Neural progenitor cell (in vitro differentiated cells): ENCODE results near the gene DNLZ. TPM values are rescaled to one million over a fixed set of nuclear protein-coding genes. Genes with fewer than 3 reads are reported as not detected.

Experiments
- DNase-seq: peaks from one replicate; pipeline ENCODE4 v3.0.0-alpha.2; 2016; ENCODE audit warnings: low spot score
- H2AFZ ChIP-seq: fragments of 200-600 bp; sonication (generic); replicated peaks from 2 replicates; pipeline ENCODE4 v1.6.1; 2016; ENCODE audit warnings: antibody characterized with exemption
- H3F3A ChIP-seq: fragments of 200-600 bp; sonication (generic); 2 replicates; pipeline ENCODE4 v1.6.1; 2016; ENCODE audit warnings: antibody characterized with exemption, low read depth
- H3K27ac ChIP-seq: fragments of 200-600 bp; sonication (generic); 2 replicates; pipeline ENCODE4 v1.5.1; 2016; ENCODE audit warnings: mild to moderate bottlenecking
- H3K27me3 ChIP-seq: fragments of 200-600 bp; sonication (generic); 2 replicates; pipeline ENCODE4 v1.6.1; 2016; ENCODE audit warnings: mild to moderate bottlenecking, moderate library complexity
- H3K36me3 ChIP-seq: fragments of 200-600 bp; sonication (generic); 2 replicates; pipeline ENCODE4 v1.5.1; 2016
- H3K4me1 ChIP-seq: fragments of 200-600 bp; sonication (generic); 2 replicates; pipeline ENCODE4 v1.6.1; 2016; ENCODE audit warnings: mixed run types
- H3K4me2 ChIP-seq: fragments of 200-600 bp; sonication (generic); 2 replicates; pipeline ENCODE4 v1.6.1; 2016
- H3K4me3 ChIP-seq: fragments of 200-600 bp; sonication (generic); 2 replicates; pipeline ENCODE4 v1.5.1; 2016
- H3K79me2 ChIP-seq: fragments of 200-600 bp; sonication (generic); 2 replicates; pipeline ENCODE4 v1.6.1; 2016; ENCODE audit warnings: low read depth
- H3K9ac ChIP-seq: fragments of 200-600 bp; sonication (generic); 2 replicates; pipeline ENCODE4 v1.6.1; 2016
- H3K9me3 ChIP-seq: fragments of 200-600 bp; sonication (generic); 2 replicates; pipeline ENCODE4 v1.5.1; 2016; ENCODE audit warnings: low read depth
- H4K20me1 ChIP-seq: fragments of 200-600 bp; sonication (generic); 2 replicates; pipeline ENCODE4 v1.6.1; 2016; ENCODE audit warnings: low read depth
- H3K27ac Mint-ChIP-seq: 3 replicates; pipeline ENCODE4 v1.8.0; 2021; ENCODE audit warnings: mixed read lengths
- H3K27me3 Mint-ChIP-seq: 2 replicates; pipeline ENCODE4 v1.8.0; 2022; ENCODE audit warnings: low read depth, mild to moderate bottlenecking, inconsistent platforms, moderate library complexity, mixed read lengths; ENCODE audit not compliant: insufficient read depth
- H3K36me3 Mint-ChIP-seq: 3 replicates; pipeline ENCODE4 v1.8.0; 2021; ENCODE audit warnings: mixed read lengths
- H3K4me1 Mint-ChIP-seq: 3 replicates; pipeline ENCODE4 v1.8.0; 2021; ENCODE audit warnings: mixed read lengths
- H3K4me3 Mint-ChIP-seq: 3 replicates; pipeline ENCODE4 v1.8.0; 2021; ENCODE audit warnings: mild to moderate bottlenecking, moderate library complexity, mixed read lengths
- H3K9me3 Mint-ChIP-seq: 3 replicates; pipeline ENCODE4 v1.8.0; 2020; ENCODE audit warnings: mixed read lengths
- EZH2 ChIP-seq: fragments of 200-600 bp; sonication (generic); IDR thresholded peaks from 2 replicates; pipeline ENCODE4 v1.6.1; 2017; ENCODE audit warnings: antibody characterized with exemption, mild to moderate bottlenecking, moderate library complexity
- EZH2phosphoT487 ChIP-seq: fragments of 200-600 bp; sonication (generic); IDR thresholded peaks from 2 replicates; pipeline ENCODE4 v1.6.1; 2017; ENCODE audit warnings: antibody characterized with exemption
- total RNA-seq: library from RNA; depleted of rRNA; stranded (reverse); fragments of >200 nt; gene quantifications from 2 replicates; pipeline ENCODE4 v1.2.3, GENCODE V29; 2015; ENCODE audit warnings: low replicate concordance
- TF ChIP-seq, protein P1 (sequence below): fragments of 200-600 bp; sonication (generic); IDR thresholded peaks from 2 replicates; pipeline ENCODE4 v1.5.1; 2017; ENCODE audit warnings: antibody characterized with exemption, mild to moderate bottlenecking

DNLZ gene
- total RNA-seq, 1 donor from 2014 or later, result 3.4 TPM

GRCh38 chr9:136364942-136365774, 1.6 kb upstream of the DNLZ start:
- H4K20me1 ChIP-seq, result peaks cover 10% of the 10 kb centered on the region
- H3K9ac ChIP-seq, result no peak overlapping the region
- no peaks in the 10 kb centered on the region for H3K27me3 ChIP-seq
- H3K4me2 ChIP-seq, result no peak overlapping the region
- H3K4me1 Mint-ChIP-seq, result peaks cover 4% of the 10 kb centered on the region
- no peak overlapping the region for H3K27ac Mint-ChIP-seq
- H3K9me3 ChIP-seq, result no peaks in the 10 kb centered on the region
- no peaks in the 10 kb centered on the region for H3K9me3 Mint-ChIP-seq
- H3K36me3 ChIP-seq, result no peaks in the 10 kb centered on the region
- no peak overlapping the region for H3K4me3 ChIP-seq
- no peaks in the 10 kb centered on the region for H3F3A ChIP-seq
- H3K79me2 ChIP-seq, result no peaks in the 10 kb centered on the region
- H3K36me3 Mint-ChIP-seq, result no peaks in the 10 kb centered on the region
- no peak overlapping the region for H2AFZ ChIP-seq
- H3K4me1 ChIP-seq, result no peaks in the 10 kb centered on the region
- TF ChIP-seq EZH2, result no peak
- TF ChIP-seq EZH2phosphoT487, result no peak
- TF ChIP-seq, protein P1, sequence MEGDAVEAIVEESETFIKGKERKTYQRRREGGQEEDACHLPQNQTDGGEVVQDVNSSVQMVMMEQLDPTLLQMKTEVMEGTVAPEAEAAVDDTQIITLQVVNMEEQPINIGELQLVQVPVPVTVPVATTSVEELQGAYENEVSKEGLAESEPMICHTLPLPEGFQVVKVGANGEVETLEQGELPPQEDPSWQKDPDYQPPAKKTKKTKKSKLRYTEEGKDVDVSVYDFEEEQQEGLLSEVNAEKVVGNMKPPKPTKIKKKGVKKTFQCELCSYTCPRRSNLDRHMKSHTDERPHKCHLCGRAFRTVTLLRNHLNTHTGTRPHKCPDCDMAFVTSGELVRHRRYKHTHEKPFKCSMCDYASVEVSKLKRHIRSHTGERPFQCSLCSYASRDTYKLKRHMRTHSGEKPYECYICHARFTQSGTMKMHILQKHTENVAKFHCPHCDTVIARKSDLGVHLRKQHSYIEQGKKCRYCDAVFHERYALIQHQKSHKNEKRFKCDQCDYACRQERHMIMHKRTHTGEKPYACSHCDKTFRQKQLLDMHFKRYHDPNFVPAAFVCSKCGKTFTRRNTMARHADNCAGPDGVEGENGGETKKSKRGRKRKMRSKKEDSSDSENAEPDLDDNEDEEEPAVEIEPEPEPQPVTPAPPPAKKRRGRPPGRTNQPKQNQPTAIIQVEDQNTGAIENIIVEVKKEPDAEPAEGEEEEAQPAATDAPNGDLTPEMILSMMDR, result no peak
- no peak overlapping the region for H3K27ac ChIP-seq
- H3K4me3 Mint-ChIP-seq, result peak overlapping the region; percentile 48
- DNase-seq, result no peak
- peaks cover 6% of the 10 kb centered on the region for H3K27me3 Mint-ChIP-seq

- Histone ChIP-seq H3K4me1 (no peaks in the 10 kb centered on the region), H3K27me3 (no peaks in the 10 kb centered on the region), H3K27ac (no peak overlapping the region), H2AFZ (no peak overlapping the region), H3K79me2 (no peaks in the 10 kb centered on the region), H3K36me3 (no peaks in the 10 kb centered on the region), H4K20me1 (peaks cover 10% of the 10 kb centered on the region), H3F3A (no peaks in the 10 kb centered on the region), H3K4me2 (no peak overlapping the region), H3K4me3 (no peak overlapping the region), H3K9me3 (no peaks in the 10 kb centered on the region), H3K9ac (no peak overlapping the region)
- no peaks in the 10 kb centered on the region for H3K36me3 Mint-ChIP-seq
- H3K27me3 Mint-ChIP-seq, result peaks cover 6% of the 10 kb centered on the region
- H3K4me3 Mint-ChIP-seq, result peak overlapping the region; percentile 77
- peaks cover 4% of the 10 kb centered on the region for H3K4me1 Mint-ChIP-seq
- no peak for DNase-seq
- no peaks in the 10 kb centered on the region for H3K9me3 Mint-ChIP-seq
- no peak overlapping the region for H3K27ac Mint-ChIP-seq
- TF ChIP-seq EZH2phosphoT487, result no peak
- no peak for TF ChIP-seq EZH2
- TF ChIP-seq, protein P1, result no peak
Observed at GRCh38 chr9:136363949-136364748, 605 bp upstream of the DNLZ start.

DNA sequence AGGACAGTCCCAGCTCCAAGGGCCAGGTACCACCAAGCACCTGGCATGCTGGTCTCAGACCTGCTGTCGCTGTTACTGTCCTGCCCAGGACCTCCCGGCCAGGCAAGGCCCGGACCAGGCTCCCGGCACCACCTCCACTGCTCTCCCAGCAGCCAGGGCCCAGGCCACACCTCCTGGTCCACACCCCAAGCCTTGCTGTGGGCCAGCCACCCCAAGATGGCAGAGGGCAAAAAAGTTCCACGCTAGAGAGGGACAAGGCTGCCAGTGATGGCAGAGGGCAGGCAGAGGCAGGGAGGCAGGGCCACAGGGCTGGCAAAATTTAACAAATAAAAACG, 1.1 kb downstream of the DNLZ start:
- H3K4me3 Mint-ChIP-seq, result peak overlapping the region; percentile 86
- Histone ChIP-seq H3K36me3 (no peaks in the 10 kb centered on the region), H3K27ac (no peak overlapping the region), H3K27me3 (no peaks in the 10 kb centered on the region), H3K79me2 (no peaks in the 10 kb centered on the region), H3K4me1 (no peaks in the 10 kb centered on the region), H3K4me3 (no peak overlapping the region), H2AFZ (no peak overlapping the region), H3K9me3 (no peaks in the 10 kb centered on the region), H3F3A (no peaks in the 10 kb centered on the region), H4K20me1 (peaks cover 10% of the 10 kb centered on the region), H3K9ac (no peak overlapping the region), H3K4me2 (no peak overlapping the region)
- no peak overlapping the region for H3K27ac Mint-ChIP-seq
- H3K9me3 Mint-ChIP-seq, result no peaks in the 10 kb centered on the region
- TF ChIP-seq, protein P1, result no peak
- TF ChIP-seq EZH2phosphoT487 (no peak), EZH2 (no peak)
- DNase-seq, result no peak
- no peaks in the 10 kb centered on the region for H3K36me3 Mint-ChIP-seq
- peaks cover 4% of the 10 kb centered on the region for H3K4me1 Mint-ChIP-seq
- peaks cover 6% of the 10 kb centered on the region for H3K27me3 Mint-ChIP-seq
